ENCODE results near the gene OGFOD3.
"Not testable (repeated sequence)": the region's sequence is repeated elsewhere in the genome, so short reads cannot be mapped to it uniquely, and the experiment has no call there.

Gene OGFOD3

GRCh38 chr17:82350182-82351030, 68.0 kb downstream of the OGFOD3 start:
- DNase-seq: peak; percentile 37

- no peak for DNase-seq
These were observed 69.1 kb downstream of the OGFOD3 start for GRCh38 chr17:82349287-82349701.

GRCh38 chr17:82348866-82349265, 69.5 kb downstream of the OGFOD3 start:
- DNase-seq: no peak

- DNase-seq: no peak
These were observed 70.0 kb downstream of the OGFOD3 start for GRCh38 chr17:82348434-82348833.

- DNase-seq: not testable (repeated sequence)
These were observed 70.4 kb downstream of the OGFOD3 start for GRCh38 chr17:82347994-82348393.

DNA sequence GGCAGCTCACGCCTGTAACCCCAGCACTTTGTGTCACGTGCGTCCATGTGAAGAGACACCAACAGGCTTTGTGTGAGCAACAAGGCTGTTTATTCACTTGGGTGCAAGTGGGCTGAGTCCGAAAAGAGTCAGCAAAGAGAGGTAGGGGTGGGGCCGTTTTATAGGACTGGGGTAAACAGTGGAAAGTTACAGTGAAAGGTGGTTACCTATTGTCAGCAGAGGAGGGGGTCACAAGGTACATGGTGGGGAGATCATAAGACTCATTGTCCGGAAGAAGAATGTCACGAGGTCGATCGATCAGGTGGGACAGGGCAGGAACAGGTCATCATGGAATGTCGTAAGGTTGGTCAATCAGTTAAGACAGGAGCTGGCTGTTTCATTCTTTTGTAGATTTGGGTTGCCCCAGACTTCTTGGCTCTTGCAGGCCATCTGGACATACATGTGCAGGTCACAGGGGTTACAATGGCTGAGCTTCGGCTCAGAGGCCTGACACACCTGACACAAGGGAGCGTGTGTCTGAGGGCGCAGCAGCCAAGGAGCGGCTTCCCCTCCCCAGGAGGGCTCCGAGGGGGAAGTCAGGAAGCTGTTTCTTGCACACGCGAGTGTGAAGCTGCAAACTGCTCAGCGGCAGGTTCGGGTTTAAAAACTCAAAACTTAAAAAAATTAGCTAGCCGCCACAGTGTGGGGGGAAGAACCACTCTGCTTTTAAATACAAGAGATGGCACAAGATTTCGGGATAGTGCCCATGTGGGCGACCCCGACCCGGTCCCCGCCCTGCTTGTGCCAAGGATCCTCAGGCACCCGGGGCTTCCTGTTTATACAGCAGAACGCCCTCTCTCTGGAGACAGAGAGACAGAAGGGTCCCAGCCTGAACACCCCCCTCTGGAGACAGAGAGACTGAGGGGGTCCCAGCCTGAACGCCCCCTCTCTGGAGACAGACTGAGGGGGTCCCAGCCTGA, 71.8 kb downstream of the OGFOD3 start:
- no peak for DNase-seq

DNA sequence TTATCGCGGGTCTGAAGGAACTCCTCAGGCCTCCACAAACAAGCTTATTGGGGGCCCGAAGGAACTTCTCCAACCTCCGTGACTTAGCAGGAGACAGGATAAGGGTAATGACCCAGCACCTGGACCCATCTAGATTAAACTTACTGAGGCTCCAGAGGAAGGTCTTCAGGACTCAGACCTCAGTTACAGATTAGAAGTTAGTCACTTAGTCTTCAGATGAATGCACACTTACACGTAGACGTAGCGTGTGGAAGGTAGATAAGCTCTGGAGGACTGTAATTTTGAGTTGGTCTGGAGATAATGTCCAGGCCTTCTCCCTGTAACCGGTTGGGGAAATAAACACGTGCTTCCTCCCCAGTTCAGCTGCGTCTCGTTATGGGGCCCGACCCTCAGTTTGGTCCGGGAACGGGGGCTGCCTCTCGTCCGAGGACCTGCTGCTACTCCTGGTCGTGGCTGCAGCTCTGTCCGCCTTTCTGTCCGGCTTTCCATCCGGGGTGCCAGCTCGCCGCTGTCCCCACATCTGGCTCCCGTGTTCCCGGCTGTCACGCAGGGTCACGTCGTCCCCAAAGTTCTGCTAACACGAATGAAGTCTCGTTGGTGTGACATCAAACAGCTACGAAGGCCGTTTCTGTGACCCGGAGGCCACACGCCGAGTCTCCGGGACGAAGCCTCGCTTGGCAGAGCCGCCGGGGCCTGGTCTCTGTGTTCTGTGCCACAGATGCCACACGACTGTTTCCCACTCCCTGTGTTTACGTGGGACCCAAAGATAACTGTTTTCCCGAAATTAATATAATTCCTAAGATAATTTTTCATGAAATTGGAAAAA, 73.0 kb downstream of the OGFOD3 start:
- DNase-seq: no peak

GRCh38 chr17:82344175-82344907, 74.0 kb downstream of the OGFOD3 start:
- no peak for DNase-seq

DNA sequence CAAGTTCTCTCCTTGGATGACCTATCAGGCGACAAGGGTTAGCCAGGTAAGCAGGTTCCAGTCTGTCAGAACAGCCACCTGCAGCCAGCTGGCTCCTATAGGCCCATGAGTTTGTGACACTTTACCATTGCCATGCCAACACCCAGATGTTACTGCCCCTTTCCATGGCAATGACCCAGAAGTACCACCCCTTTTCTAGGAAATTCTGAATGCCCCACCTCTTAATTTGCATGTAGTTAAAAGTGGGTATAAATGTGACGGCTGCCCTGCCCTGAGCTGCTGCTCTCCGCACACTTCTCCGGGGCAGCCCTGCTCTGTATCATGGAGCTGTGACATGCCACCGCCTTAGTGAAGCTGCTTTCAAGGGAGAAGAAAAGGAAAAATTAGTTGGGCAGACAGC, 74.8 kb downstream of the OGFOD3 start:
- no peak for DNase-seq

- DNase-seq: no peak
These were observed 75.9 kb downstream of the OGFOD3 start for GRCh38 chr17:82342361-82343079.

DNA sequence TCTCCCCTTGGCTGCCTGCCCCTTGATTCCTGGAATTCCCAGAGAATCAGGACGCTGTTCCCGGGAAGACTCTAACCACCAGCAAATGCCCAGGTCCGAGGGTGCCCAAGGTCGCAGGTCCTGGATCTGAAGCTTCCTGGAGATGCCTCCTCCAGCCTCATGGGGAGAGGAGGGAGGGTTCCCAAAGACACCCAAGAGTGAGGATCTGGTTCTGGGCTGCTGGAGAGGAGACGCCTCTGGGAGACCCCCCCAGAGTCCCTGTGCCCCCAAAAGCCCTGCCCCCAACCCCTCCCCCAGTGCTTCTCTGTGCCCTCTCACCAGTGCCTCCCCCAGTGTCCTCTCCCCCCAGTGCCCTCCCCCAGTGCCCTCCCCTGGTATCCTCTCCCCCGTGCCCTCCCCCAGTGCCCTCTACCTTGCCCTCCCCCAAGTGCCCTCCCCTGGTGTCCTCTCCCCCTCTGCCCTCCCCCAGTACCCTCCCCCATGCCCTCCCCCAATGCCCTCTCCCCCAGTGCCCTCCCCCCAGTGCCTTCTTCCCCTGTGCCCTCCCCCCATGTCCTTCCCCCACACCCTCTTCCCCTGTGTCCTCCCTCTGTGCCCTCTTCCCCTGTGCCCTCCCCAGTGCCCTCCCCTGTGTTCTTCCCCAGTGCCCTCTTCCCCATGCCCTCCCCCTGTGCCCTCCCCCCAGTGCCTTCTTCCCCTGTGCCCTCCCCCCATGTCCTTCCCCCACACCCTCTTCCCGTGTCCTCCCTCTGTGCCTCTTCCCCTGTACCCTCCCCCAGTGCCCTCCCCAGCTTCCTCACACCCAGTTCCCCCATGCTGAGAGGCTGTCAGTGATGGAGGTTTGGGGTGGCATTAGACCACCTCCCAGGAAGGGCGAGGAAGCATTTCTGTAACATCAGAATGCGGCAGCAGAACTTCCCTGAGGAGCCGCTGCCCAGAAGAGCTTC, 78.5 kb downstream of the OGFOD3 start:
- DNase-seq: no peak
